Measurements from ENCODE around the gene PCSK7.

DNA sequence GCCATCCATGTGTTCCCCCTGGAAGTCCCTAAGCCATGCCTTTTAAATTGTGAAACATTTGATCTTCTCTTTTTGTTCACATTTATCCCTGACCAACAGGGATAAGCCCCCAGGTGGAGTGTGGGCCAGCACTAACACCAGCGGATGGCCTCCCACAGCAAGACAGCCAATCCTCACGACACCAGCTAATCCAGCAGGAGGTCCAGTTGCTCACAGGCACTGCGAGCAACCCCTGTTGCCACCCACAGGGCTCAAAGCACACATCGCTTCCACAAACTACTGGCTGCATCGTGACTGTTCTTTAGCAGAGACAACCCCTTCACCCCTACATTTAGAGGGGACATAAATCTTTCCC is 2.0 kb downstream of the PCSK7 start:
- TF ChIP-seq EP300 (IDR thresholded peaks at IDR 0.05; ENCODE audit: borderline replicate concordance in 1 of 2, control insufficient read depth in 1 of 2, low read depth in 2 of 2, low read length in 2 of 2), result no peak
- TF ChIP-seq, protein P1, sequence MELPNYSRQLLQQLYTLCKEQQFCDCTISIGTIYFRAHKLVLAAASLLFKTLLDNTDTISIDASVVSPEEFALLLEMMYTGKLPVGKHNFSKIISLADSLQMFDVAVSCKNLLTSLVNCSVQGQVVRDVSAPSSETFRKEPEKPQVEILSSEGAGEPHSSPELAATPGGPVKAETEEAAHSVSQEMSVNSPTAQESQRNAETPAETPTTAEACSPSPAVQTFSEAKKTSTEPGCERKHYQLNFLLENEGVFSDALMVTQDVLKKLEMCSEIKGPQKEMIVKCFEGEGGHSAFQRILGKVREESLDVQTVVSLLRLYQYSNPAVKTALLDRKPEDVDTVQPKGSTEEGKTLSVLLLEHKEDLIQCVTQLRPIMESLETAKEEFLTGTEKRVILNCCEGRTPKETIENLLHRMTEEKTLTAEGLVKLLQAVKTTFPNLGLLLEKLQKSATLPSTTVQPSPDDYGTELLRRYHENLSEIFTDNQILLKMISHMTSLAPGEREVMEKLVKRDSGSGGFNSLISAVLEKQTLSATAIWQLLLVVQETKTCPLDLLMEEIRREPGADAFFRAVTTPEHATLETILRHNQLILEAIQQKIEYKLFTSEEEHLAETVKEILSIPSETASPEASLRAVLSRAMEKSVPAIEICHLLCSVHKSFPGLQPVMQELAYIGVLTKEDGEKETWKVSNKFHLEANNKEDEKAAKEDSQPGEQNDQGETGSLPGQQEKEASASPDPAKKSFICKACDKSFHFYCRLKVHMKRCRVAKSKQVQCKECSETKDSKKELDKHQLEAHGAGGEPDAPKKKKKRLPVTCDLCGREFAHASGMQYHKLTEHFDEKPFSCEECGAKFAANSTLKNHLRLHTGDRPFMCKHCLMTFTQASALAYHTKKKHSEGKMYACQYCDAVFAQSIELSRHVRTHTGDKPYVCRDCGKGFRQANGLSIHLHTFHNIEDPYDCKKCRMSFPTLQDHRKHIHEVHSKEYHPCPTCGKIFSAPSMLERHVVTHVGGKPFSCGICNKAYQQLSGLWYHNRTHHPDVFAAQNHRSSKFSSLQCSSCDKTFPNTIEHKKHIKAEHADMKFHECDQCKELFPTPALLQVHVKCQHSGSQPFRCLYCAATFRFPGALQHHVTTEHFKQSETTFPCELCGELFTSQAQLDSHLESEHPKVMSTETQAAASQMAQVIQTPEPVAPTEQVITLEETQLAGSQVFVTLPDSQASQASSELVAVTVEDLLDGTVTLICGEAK (IDR thresholded peaks at IDR 0.05; ENCODE audit: borderline replicate concordance), result no peak
- no peak for TF ChIP-seq POLR2A (IDR thresholded peaks at IDR 0.05; ENCODE audit: low read depth, low read length)
- no peak for TF ChIP-seq RAD51 (IDR thresholded peaks at IDR 0.05)
- TF ChIP-seq TAF1 (IDR thresholded peaks at IDR 0.05; ENCODE audit: borderline replicate concordance, low read depth, low read length), result no peak
- TF ChIP-seq ETV6 (conservative IDR thresholded peaks at IDR 0.05 in 1 of 2, IDR thresholded peaks at IDR 0.05 in 1 of 2; ENCODE audit: borderline replicate concordance in 1 of 2, low read depth in 1 of 2), result no peak
- TF ChIP-seq BCL11A (IDR thresholded peaks at IDR 0.05; ENCODE audit: low read depth, low read length), result no peak
- TF ChIP-seq MTA3 (IDR thresholded peaks at IDR 0.05; ENCODE audit: borderline replicate concordance, low read length), result no peak
- TF ChIP-seq SP1 (IDR thresholded peaks at IDR 0.05; ENCODE audit: low read depth, low read length), result no peak
- TF ChIP-seq, protein P2, sequence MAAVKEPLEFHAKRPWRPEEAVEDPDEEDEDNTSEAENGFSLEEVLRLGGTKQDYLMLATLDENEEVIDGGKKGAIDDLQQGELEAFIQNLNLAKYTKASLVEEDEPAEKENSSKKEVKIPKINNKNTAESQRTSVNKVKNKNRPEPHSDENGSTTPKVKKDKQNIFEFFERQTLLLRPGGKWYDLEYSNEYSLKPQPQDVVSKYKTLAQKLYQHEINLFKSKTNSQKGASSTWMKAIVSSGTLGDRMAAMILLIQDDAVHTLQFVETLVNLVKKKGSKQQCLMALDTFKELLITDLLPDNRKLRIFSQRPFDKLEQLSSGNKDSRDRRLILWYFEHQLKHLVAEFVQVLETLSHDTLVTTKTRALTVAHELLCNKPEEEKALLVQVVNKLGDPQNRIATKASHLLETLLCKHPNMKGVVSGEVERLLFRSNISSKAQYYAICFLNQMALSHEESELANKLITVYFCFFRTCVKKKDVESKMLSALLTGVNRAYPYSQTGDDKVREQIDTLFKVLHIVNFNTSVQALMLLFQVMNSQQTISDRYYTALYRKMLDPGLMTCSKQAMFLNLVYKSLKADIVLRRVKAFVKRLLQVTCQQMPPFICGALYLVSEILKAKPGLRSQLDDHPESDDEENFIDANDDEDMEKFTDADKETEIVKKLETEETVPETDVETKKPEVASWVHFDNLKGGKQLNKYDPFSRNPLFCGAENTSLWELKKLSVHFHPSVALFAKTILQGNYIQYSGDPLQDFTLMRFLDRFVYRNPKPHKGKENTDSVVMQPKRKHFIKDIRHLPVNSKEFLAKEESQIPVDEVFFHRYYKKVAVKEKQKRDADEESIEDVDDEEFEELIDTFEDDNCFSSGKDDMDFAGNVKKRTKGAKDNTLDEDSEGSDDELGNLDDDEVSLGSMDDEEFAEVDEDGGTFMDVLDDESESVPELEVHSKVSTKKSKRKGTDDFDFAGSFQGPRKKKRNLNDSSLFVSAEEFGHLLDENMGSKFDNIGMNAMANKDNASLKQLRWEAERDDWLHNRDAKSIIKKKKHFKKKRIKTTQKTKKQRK (IDR thresholded peaks at IDR 0.05; ENCODE audit: low read depth, low read length), result no peak
- TF ChIP-seq, protein P3, sequence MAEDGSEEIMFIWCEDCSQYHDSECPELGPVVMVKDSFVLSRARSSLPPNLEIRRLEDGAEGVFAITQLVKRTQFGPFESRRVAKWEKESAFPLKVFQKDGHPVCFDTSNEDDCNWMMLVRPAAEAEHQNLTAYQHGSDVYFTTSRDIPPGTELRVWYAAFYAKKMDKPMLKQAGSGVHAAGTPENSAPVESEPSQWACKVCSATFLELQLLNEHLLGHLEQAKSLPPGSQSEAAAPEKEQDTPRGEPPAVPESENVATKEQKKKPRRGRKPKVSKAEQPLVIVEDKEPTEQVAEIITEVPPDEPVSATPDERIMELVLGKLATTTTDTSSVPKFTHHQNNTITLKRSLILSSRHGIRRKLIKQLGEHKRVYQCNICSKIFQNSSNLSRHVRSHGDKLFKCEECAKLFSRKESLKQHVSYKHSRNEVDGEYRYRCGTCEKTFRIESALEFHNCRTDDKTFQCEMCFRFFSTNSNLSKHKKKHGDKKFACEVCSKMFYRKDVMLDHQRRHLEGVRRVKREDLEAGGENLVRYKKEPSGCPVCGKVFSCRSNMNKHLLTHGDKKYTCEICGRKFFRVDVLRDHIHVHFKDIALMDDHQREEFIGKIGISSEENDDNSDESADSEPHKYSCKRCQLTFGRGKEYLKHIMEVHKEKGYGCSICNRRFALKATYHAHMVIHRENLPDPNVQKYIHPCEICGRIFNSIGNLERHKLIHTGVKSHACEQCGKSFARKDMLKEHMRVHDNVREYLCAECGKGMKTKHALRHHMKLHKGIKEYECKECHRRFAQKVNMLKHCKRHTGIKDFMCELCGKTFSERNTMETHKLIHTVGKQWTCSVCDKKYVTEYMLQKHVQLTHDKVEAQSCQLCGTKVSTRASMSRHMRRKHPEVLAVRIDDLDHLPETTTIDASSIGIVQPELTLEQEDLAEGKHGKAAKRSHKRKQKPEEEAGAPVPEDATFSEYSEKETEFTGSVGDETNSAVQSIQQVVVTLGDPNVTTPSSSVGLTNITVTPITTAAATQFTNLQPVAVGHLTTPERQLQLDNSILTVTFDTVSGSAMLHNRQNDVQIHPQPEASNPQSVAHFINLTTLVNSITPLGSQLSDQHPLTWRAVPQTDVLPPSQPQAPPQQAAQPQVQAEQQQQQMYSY (CRISPR knock-in tag; IDR thresholded peaks at IDR 0.05), result no peak
- TF ChIP-seq, protein P4, sequence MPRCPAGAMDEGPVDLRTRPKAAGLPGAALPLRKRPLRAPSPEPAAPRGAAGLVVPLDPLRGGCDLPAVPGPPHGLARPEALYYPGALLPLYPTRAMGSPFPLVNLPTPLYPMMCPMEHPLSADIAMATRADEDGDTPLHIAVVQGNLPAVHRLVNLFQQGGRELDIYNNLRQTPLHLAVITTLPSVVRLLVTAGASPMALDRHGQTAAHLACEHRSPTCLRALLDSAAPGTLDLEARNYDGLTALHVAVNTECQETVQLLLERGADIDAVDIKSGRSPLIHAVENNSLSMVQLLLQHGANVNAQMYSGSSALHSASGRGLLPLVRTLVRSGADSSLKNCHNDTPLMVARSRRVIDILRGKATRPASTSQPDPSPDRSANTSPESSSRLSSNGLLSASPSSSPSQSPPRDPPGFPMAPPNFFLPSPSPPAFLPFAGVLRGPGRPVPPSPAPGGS (IDR thresholded peaks at IDR 0.05; ENCODE audit: borderline replicate concordance, insufficient read depth, low read depth, low read length, poor library complexity, severe bottlenecking), result no peak
- TF ChIP-seq RBBP5 (conservative IDR thresholded peaks at IDR 0.05), result no peak

Data from GM12878 (cell line).